ENCODE data around the gene CHMP2A. TPM values are rescaled to one million over a fixed set of nuclear protein-coding genes. Genes with fewer than 3 reads are reported as not detected.

Gene CHMP2A
- polyA plus RNA-seq, 2 of the 4 experiments (the other 2 are of a cell fraction), result 198 to 280 TPM

DNA sequence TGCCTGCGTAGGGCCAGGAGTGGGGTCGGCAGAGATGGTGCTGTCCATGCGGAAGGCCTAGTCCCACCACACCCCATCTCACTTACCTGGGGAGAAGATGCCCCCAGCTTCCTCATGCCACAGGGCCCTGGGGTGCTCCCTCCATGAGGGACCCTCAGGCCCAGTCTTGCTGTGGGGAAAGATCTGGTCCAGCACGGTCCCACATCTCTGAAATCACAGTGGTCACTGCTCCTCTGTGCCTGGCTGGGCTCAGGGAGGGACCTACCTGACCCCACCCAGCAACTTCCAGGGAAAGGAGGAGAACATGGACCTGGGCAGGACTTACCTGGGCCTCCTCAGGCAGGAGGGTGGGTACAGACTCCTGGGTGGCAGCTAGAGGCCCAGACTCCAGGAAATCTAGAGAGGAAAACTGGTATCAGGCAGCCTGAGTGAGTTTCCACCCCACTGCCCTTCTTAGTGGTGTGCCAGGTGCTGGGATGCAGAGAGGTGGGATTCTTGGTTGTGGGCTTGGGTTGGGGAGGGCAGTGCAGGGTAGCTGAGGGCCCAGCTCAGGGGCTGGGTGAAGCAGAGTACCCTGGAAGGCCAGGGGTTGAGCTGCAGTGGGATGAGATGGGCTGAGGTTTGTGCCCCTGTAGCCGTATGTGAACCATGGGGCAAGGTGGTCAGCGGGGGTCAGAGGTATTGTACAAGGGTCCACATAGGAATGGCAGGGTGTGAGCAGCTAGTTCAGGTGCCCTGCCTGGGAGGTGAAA lies 14.5 kb upstream of the CHMP2A start:
- 90% methylated on average over 6 of the region's 6 CpGs for WGBS (ENCODE audit: missing lambda C conversion rate)
- Histone ChIP-seq H3K4me1 (peaks cover 12% of the 10 kb centered on the region), H3K27ac (no peak overlapping the region), H3K9me3 (no peaks in the 10 kb centered on the region), H3K4me2 (no peak overlapping the region), H3K4me3 (no peak overlapping the region)
- DNase-seq (ENCODE audit: low read depth in 1 of 2, low spot score in 1 of 2), result no peak
- CTCF ChIA-PET, result interaction anchor here (1.0 kb wide), 1 partner anchor 10 kb away, joined by 3 read pairs; no protein-coding TSS in a partner anchor
- POLR2A ChIA-PET, result interaction anchor here (1.0 to 1.9 kb wide), 2 partner anchors 10 to 26 kb away, joined by 5 to 6 read pairs; partner anchors contain the start of gene TRIM28
- FAIRE-seq, result no peak
- ATAC-seq, result no peak
- no peak for TF ChIP-seq CBX8 (IDR thresholded peaks at IDR 0.05)
- 0 out of 5 replicates have a peak, but pooled peaks of 1 of the 2 experiments have one; percentile 23 for TF ChIP-seq JUN (IDR thresholded peaks at IDR 0.05)
- TF ChIP-seq, protein P1, sequence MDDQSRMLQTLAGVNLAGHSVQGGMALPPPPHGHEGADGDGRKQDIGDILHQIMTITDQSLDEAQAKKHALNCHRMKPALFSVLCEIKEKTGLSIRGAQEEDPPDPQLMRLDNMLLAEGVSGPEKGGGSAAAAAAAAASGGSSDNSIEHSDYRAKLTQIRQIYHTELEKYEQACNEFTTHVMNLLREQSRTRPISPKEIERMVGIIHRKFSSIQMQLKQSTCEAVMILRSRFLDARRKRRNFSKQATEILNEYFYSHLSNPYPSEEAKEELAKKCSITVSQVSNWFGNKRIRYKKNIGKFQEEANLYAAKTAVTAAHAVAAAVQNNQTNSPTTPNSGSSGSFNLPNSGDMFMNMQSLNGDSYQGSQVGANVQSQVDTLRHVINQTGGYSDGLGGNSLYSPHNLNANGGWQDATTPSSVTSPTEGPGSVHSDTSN (IDR thresholded peaks at IDR 0.05), result peak; percentile 46; the same call in 1 of the 2 replicates
- TF ChIP-seq CHD2 (IDR thresholded peaks at IDR 0.05; ENCODE audit: low read length, partially characterized antibody), result no peak

DNA sequence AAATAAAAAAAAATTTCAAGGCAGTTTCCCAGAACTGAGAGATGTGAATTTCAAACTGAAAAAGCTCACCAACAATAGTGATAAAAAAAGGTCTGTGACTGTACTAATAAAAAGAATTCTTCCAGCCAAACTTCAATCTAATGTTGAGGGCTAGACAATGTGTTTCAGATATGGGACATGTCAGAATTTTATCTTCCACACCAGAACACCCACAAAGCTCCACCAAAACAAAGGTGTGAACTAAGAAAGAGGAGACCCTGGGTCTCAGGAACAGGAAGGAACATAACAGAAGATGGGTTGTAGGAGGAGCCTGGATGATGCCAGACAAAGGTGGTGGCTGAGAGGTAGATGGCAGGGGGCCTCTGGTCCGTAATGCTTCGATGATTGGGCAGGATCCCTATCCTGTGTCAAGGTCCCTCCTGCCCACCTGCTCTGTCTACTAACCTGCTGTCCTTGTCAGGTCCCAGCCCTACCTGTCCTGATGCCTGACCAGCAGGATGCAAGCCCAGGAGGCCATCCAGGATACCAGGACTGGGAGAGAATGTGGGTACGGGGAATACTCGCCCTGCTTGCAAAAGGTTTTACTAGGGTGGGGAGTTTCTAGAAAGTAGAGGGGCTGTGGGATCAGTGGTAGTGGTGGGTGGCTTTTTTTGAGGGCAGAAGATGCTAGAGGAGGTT lies 13.7 kb upstream of the CHMP2A start:
- no peak overlapping the region for H3K27ac ChIP-seq
- H3K9me3 ChIP-seq, result no peaks in the 10 kb centered on the region
- WGBS (ENCODE audit: missing lambda C conversion rate), result 87% methylated on average over 4 of the region's 4 CpGs
- no peak for FAIRE-seq
- H3K4me2 ChIP-seq, result no peak overlapping the region
- ATAC-seq, result no peak
- ChIA-PET CTCF (interaction anchor here (1.1 kb wide), 1 partner anchor 13 kb away, joined by 4 read pairs; no protein-coding TSS in a partner anchor), POLR2A (interaction anchor here (1.5 kb wide), 1 partner anchor 9 kb away, joined by 7 read pairs; no protein-coding TSS in a partner anchor)
- TF ChIP-seq ZC3H11A (IDR thresholded peaks at IDR 0.05) (no peak), CHD4 (IDR thresholded peaks at IDR 0.05; ENCODE audit: borderline replicate concordance) (no peak), POLR2A (IDR thresholded peaks at IDR 0.05; ENCODE audit: low read length) (no peak), JUNB (IDR thresholded peaks at IDR 0.05) (no peak), ZSCAN20 (CRISPR knock-in tag; IDR thresholded peaks at IDR 0.05) (no peak), HOXA7 (CRISPR knock-in tag; IDR thresholded peaks at IDR 0.05) (no peak), NR3C1 (IDR thresholded peaks at IDR 0.05) (no peak), CBX8 (IDR thresholded peaks at IDR 0.05) (no peak), SREBF2 (IDR thresholded peaks at IDR 0.05) (no peak), KDM5A (IDR thresholded peaks at IDR 0.05) (no peak), NFE2L2 (conservative IDR thresholded peaks at IDR 0.05; ENCODE audit: low read length) (no peak)
- TF ChIP-seq, protein P2, sequence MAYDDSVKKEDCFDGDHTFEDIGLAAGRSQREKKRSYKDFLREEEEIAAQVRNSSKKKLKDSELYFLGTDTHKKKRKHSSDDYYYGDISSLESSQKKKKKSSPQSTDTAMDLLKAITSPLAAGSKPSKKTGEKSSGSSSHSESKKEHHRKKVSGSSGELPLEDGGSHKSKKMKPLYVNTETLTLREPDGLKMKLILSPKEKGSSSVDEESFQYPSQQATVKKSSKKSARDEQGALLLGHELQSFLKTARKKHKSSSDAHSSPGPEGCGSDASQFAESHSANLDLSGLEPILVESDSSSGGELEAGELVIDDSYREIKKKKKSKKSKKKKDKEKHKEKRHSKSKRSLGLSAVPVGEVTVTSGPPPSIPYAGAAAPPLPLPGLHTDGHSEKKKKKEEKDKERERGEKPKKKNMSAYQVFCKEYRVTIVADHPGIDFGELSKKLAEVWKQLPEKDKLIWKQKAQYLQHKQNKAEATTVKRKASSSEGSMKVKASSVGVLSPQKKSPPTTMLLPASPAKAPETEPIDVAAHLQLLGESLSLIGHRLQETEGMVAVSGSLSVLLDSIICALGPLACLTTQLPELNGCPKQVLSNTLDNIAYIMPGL (CRISPR knock-in tag; IDR thresholded peaks at IDR 0.05; ENCODE audit: borderline replicate concordance), result no peak
- TF ChIP-seq, protein P3, sequence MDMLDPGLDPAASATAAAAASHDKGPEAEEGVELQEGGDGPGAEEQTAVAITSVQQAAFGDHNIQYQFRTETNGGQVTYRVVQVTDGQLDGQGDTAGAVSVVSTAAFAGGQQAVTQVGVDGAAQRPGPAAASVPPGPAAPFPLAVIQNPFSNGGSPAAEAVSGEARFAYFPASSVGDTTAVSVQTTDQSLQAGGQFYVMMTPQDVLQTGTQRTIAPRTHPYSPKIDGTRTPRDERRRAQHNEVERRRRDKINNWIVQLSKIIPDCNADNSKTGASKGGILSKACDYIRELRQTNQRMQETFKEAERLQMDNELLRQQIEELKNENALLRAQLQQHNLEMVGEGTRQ (IDR thresholded peaks at IDR 0.05), result no peak
- DNase-seq (ENCODE audit: low read depth in 1 of 2, low spot score in 1 of 2), result no peak
- H3K4me3 ChIP-seq, result no peak overlapping the region
- peaks cover 7% of the 10 kb centered on the region for H3K4me1 ChIP-seq

DNA sequence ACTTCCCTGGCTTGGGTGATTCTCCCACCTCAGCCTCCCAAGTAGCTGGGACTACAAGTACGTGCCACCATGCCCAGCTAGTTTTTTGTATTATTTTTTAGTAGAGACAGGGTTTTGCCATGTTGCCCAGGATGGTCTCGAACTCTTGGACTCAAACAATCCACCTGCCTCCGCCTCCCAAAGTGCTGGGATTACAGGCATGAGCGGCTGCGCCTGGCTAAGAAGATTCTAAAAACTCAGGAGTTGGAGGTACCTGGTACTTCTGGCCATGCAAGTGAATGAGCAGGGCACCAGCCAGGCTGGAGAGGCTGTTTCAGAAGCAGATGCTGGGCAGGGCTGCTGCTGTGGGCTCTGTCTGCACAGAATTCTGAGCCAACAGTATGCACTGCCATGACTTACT lies 12.1 kb upstream of the CHMP2A start:
- 94% methylated on average over 5 of the region's 5 CpGs for WGBS (ENCODE audit: missing lambda C conversion rate)
- TF ChIP-seq, protein P4, sequence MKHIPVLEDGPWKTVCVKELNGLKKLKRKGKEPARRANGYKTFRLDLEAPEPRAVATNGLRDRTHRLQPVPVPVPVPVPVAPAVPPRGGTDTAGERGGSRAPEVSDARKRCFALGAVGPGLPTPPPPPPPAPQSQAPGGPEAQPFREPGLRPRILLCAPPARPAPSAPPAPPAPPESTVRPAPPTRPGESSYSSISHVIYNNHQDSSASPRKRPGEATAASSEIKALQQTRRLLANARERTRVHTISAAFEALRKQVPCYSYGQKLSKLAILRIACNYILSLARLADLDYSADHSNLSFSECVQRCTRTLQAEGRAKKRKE (CRISPR knock-in tag; IDR thresholded peaks at IDR 0.05; ENCODE audit: low read depth), result no peak
- TF ChIP-seq, protein P1 (IDR thresholded peaks at IDR 0.05), result no peak
- TF ChIP-seq, protein P5, sequence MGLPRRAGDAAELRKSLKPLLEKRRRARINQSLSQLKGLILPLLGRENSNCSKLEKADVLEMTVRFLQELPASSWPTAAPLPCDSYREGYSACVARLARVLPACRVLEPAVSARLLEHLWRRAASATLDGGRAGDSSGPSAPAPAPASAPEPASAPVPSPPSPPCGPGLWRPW (IDR thresholded peaks at IDR 0.05), result no peak
- TF ChIP-seq ZSCAN20 (CRISPR knock-in tag; IDR thresholded peaks at IDR 0.05), result no peak
- TF ChIP-seq, protein P6, sequence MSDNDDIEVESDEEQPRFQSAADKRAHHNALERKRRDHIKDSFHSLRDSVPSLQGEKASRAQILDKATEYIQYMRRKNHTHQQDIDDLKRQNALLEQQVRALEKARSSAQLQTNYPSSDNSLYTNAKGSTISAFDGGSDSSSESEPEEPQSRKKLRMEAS (IDR thresholded peaks at IDR 0.05), result no peak
- no peak for TF ChIP-seq RARB (CRISPR knock-in tag; IDR thresholded peaks at IDR 0.05)
- TF ChIP-seq HEYL (CRISPR knock-in tag; IDR thresholded peaks at IDR 0.05), result no peak
- no peak for TF ChIP-seq JUN (IDR thresholded peaks at IDR 0.05)
- no peak for TF ChIP-seq SREBF2 (IDR thresholded peaks at IDR 0.05)
- no peak for TF ChIP-seq CEBPB (IDR thresholded peaks at IDR 0.05)
- TF ChIP-seq POLR2A (IDR thresholded peaks at IDR 0.05; ENCODE audit: low read length), result no peak
- no peak for TF ChIP-seq RFX5 (IDR thresholded peaks at IDR 0.05)
- TF ChIP-seq, protein P7, sequence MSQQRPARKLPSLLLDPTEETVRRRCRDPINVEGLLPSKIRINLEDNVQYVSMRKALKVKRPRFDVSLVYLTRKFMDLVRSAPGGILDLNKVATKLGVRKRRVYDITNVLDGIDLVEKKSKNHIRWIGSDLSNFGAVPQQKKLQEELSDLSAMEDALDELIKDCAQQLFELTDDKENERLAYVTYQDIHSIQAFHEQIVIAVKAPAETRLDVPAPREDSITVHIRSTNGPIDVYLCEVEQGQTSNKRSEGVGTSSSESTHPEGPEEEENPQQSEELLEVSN (IDR thresholded peaks at IDR 0.05; ENCODE audit: borderline replicate concordance, low read depth), result no peak
- TF ChIP-seq RAD21 (conservative IDR thresholded peaks at IDR 0.05 in 1 of 2, IDR thresholded peaks at IDR 0.05 in 1 of 2), result no peak

More for the DNA sequence above, 12.1 kb upstream of the CHMP2A start:
- DNase-seq (ENCODE audit: low read depth in 1 of 2, low spot score in 1 of 2), result no peak
- ChIA-PET CTCF (interaction anchor here (1.3 to 1.7 kb wide), 2 partner anchors 8 to 48 kb away, joined by 4 to 6 read pairs; partner anchors contain the start of gene ZBTB45), POLR2A (interaction anchor here (1.1 kb wide), 1 partner anchor 23 kb away, joined by 5 read pairs; the partner anchor contains the start of gene TRIM28)
- no peak for ATAC-seq
- Histone ChIP-seq H3K27ac (no peak overlapping the region), H3K9me3 (no peaks in the 10 kb centered on the region), H3K4me3 (no peak overlapping the region), H3K4me2 (no peak overlapping the region), H3K4me1 (peaks cover 3% of the 10 kb centered on the region; the same call in 2 of the 3 replicates)
- FAIRE-seq, result no peak

Measured in A549 (cell line).